Measurements from ENCODE around the gene CAMK2N1. TPM values are rescaled to one million over a fixed set of nuclear protein-coding genes. Genes with fewer than 3 reads are reported as not detected.

CAMK2N1 gene
- total RNA-seq, 2 experiments from 2014 or later: 0.81 to 0.87 TPM

- intact Hi-C loops (cut with micrococcal nuclease): no loop called here
- Mint-ChIP-seq H3K36me3 (no peaks in the 10 kb centered on the region), H3K27ac (no peak overlapping the region), H3K4me1 (ENCODE audit: low read depth) (no peaks in the 10 kb centered on the region), H3K9me3 (no peaks in the 10 kb centered on the region), H3K27me3 (peaks cover 50% of the 10 kb centered on the region), H3K4me3 (no peak overlapping the region)
- CTCF ChIA-PET: no interaction called here
- POLR2A ChIA-PET: interaction anchor here (0.6 kb wide), 1 partner anchor 293 kb away, joined by 3 read pairs; no protein-coding TSS in a partner anchor
- DNase-seq: no peak
Measured at GRCh38 chr1:20474333-20474975, 11.6 kb downstream of the CAMK2N1 start.

- no peaks in the 10 kb centered on the region for H3K4me1 Mint-ChIP-seq (ENCODE audit: low read depth)
- H3K27ac Mint-ChIP-seq: no peak overlapping the region
- no peak for DNase-seq
- H3K9me3 Mint-ChIP-seq: no peaks in the 10 kb centered on the region
- ChIA-PET POLR2A (no interaction called here), CTCF (no interaction called here)
- peaks cover 46% of the 10 kb centered on the region for H3K27me3 Mint-ChIP-seq
- no peaks in the 10 kb centered on the region for H3K36me3 Mint-ChIP-seq
- no peak overlapping the region for H3K4me3 Mint-ChIP-seq
- intact Hi-C loops (cut with micrococcal nuclease): no loop called here
Measured at GRCh38 chr1:20473894-20474293, 12.1 kb downstream of the CAMK2N1 start.

- Mint-ChIP-seq H3K4me1 (ENCODE audit: low read depth) (no peaks in the 10 kb centered on the region), H3K4me3 (no peak overlapping the region), H3K36me3 (no peaks in the 10 kb centered on the region), H3K9me3 (no peaks in the 10 kb centered on the region), H3K27ac (no peak overlapping the region), H3K27me3 (peaks cover 42% of the 10 kb centered on the region)
- DNase-seq: peak; percentile 38
- ChIA-PET CTCF (no interaction called here), POLR2A (no interaction called here)
- intact Hi-C loops (cut with micrococcal nuclease): no loop called here
Measured at GRCh38 chr1:20472860-20473711, 12.9 kb downstream of the CAMK2N1 start.

- CTCF ChIA-PET: interaction anchor here (1.7 kb wide), 1 partner anchor 96 kb away, joined by 5 read pairs; no protein-coding TSS in a partner anchor
- no peak for DNase-seq
- Mint-ChIP-seq H3K27me3 (peaks cover 42% of the 10 kb centered on the region), H3K9me3 (no peaks in the 10 kb centered on the region), H3K4me1 (ENCODE audit: low read depth) (no peaks in the 10 kb centered on the region), H3K4me3 (no peak overlapping the region), H3K27ac (no peak overlapping the region), H3K36me3 (no peaks in the 10 kb centered on the region)
- POLR2A ChIA-PET: no interaction called here
- intact Hi-C loops (cut with micrococcal nuclease): no loop called here
Measured at GRCh38 chr1:20472121-20472520, 13.9 kb downstream of the CAMK2N1 start.

- H3K4me3 Mint-ChIP-seq: no peak overlapping the region
- no peak for DNase-seq
- peaks cover 39% of the 10 kb centered on the region for H3K27me3 Mint-ChIP-seq
- H3K4me1 Mint-ChIP-seq (ENCODE audit: low read depth): peaks cover 6% of the 10 kb centered on the region
- CTCF ChIA-PET: interaction anchor here (1.2 kb wide), 1 partner anchor 24 kb away, joined by 4 read pairs; no protein-coding TSS in a partner anchor
- POLR2A ChIA-PET: no interaction called here
- H3K27ac Mint-ChIP-seq: no peak overlapping the region
- intact Hi-C loops (cut with micrococcal nuclease): no loop called here
- no peaks in the 10 kb centered on the region for H3K36me3 Mint-ChIP-seq
- no peaks in the 10 kb centered on the region for H3K9me3 Mint-ChIP-seq
Measured at GRCh38 chr1:20470194-20470593, 15.8 kb downstream of the CAMK2N1 start.

GRCh38 chr1:20469406-20470076 lies 16.5 kb downstream of the CAMK2N1 start:
- Mint-ChIP-seq H3K36me3 (no peaks in the 10 kb centered on the region), H3K4me1 (ENCODE audit: low read depth) (peaks cover 6% of the 10 kb centered on the region), H3K4me3 (no peak overlapping the region), H3K27me3 (peaks cover 33% of the 10 kb centered on the region), H3K9me3 (no peaks in the 10 kb centered on the region), H3K27ac (no peak overlapping the region)
- CTCF ChIA-PET: no interaction called here
- intact Hi-C loops (cut with micrococcal nuclease): no loop called here
- no peak for DNase-seq
- POLR2A ChIA-PET: no interaction called here

GRCh38 chr1:20466273-20466672 lies 19.7 kb downstream of the CAMK2N1 start:
- H3K27ac Mint-ChIP-seq: no peak overlapping the region
- H3K27me3 Mint-ChIP-seq: peaks cover 18% of the 10 kb centered on the region
- H3K9me3 Mint-ChIP-seq: peaks cover 2% of the 10 kb centered on the region
- DNase-seq: peak; percentile 68
- no peak overlapping the region for H3K4me3 Mint-ChIP-seq
- intact Hi-C loops (cut with micrococcal nuclease): no loop called here
- H3K4me1 Mint-ChIP-seq (ENCODE audit: low read depth): peaks cover 6% of the 10 kb centered on the region
- no peaks in the 10 kb centered on the region for H3K36me3 Mint-ChIP-seq
- CTCF ChIA-PET: interaction anchor here (0.8 to 1.9 kb wide), 4 partner anchors 27 to 230 kb away, joined by 3 to 5 read pairs (median 4); no protein-coding TSS in a partner anchor
- POLR2A ChIA-PET: no interaction called here

- ChIA-PET POLR2A (no interaction called here), CTCF (interaction anchor here (1.9 kb wide), 1 partner anchor 103 kb away, joined by 5 read pairs; no protein-coding TSS in a partner anchor)
- Mint-ChIP-seq H3K9me3 (peaks cover 2% of the 10 kb centered on the region), H3K4me1 (ENCODE audit: low read depth) (peaks cover 6% of the 10 kb centered on the region), H3K4me3 (no peak overlapping the region), H3K27me3 (peaks cover 21% of the 10 kb centered on the region), H3K27ac (no peak overlapping the region), H3K36me3 (no peaks in the 10 kb centered on the region)
- no peak for DNase-seq
- intact Hi-C loops (cut with micrococcal nuclease): no loop called here
Measured at GRCh38 chr1:20465187-20465586, 20.8 kb downstream of the CAMK2N1 start.

GRCh38 chr1:20463502-20463901 lies 22.5 kb downstream of the CAMK2N1 start:
- ChIA-PET POLR2A (no interaction called here), CTCF (interaction anchor here (0.9 kb wide), 1 partner anchor 33 kb away, joined by 4 read pairs; no protein-coding TSS in a partner anchor)
- no peaks in the 10 kb centered on the region for H3K36me3 Mint-ChIP-seq
- H3K27ac Mint-ChIP-seq: no peak overlapping the region
- DNase-seq: no peak
- H3K9me3 Mint-ChIP-seq: peaks cover 2% of the 10 kb centered on the region
- peaks cover 34% of the 10 kb centered on the region for H3K27me3 Mint-ChIP-seq
- peaks cover 6% of the 10 kb centered on the region for H3K4me1 Mint-ChIP-seq (ENCODE audit: low read depth)
- no peak overlapping the region for H3K4me3 Mint-ChIP-seq
- intact Hi-C loops (cut with micrococcal nuclease): no loop called here

- H3K27ac Mint-ChIP-seq: no peak overlapping the region
- CTCF ChIA-PET: no interaction called here
- peaks cover 6% of the 10 kb centered on the region for H3K4me1 Mint-ChIP-seq (ENCODE audit: low read depth)
- H3K9me3 Mint-ChIP-seq: peaks cover 2% of the 10 kb centered on the region
- H3K4me3 Mint-ChIP-seq: no peak overlapping the region
- intact Hi-C loops (cut with micrococcal nuclease): no loop called here
- DNase-seq: no peak
- no peaks in the 10 kb centered on the region for H3K36me3 Mint-ChIP-seq
- peaks cover 29% of the 10 kb centered on the region for H3K27me3 Mint-ChIP-seq
- POLR2A ChIA-PET: no interaction called here
Measured at GRCh38 chr1:20462397-20462796, 23.6 kb downstream of the CAMK2N1 start.

- ChIA-PET POLR2A (no interaction called here), CTCF (interaction anchor here (0.8 kb wide), 1 partner anchor 35 kb away, joined by 4 read pairs; no protein-coding TSS in a partner anchor)
- H3K27ac Mint-ChIP-seq: no peak overlapping the region
- H3K4me1 Mint-ChIP-seq (ENCODE audit: low read depth): no peaks in the 10 kb centered on the region
- H3K4me3 Mint-ChIP-seq: no peak overlapping the region
- peaks cover 19% of the 10 kb centered on the region for H3K27me3 Mint-ChIP-seq
- H3K9me3 Mint-ChIP-seq: peaks cover 2% of the 10 kb centered on the region
- intact Hi-C loops (cut with micrococcal nuclease): no loop called here
- H3K36me3 Mint-ChIP-seq: no peaks in the 10 kb centered on the region
- no peak for DNase-seq
Measured at GRCh38 chr1:20458717-20459116, 27.3 kb downstream of the CAMK2N1 start.

- Mint-ChIP-seq H3K27ac (no peak overlapping the region), H3K36me3 (no peaks in the 10 kb centered on the region), H3K9me3 (no peaks in the 10 kb centered on the region), H3K4me1 (ENCODE audit: low read depth) (no peaks in the 10 kb centered on the region), H3K4me3 (no peak overlapping the region), H3K27me3 (peaks cover 15% of the 10 kb centered on the region)
- ChIA-PET CTCF (no interaction called here), POLR2A (no interaction called here)
- DNase-seq: no peak
- intact Hi-C loops (cut with micrococcal nuclease): no loop called here
Measured at GRCh38 chr1:20454004-20454403, 32.0 kb downstream of the CAMK2N1 start.
